ENCODE data around the gene LCN15. TPM values are rescaled to one million over a fixed set of nuclear protein-coding genes. Genes with fewer than 3 reads are reported as not detected.

LCN15 gene
- total RNA-seq, 1 experiment from 2014 or later = not detected

GRCh38 chr9:136746155-136746490, 18.2 kb downstream of the LCN15 start:
- no peak for DNase-seq
- peaks cover 3% of the 10 kb centered on the region for H3K23me2 ChIP-seq (ENCODE audit: insufficient read length, low read depth, low read length, poor library complexity, severe bottlenecking)
- no peaks in the 10 kb centered on the region for H4K20me1 ChIP-seq (ENCODE audit: control insufficient read depth, insufficient read depth, insufficient read length)
- no peak overlapping the region for H3K18ac ChIP-seq (ENCODE audit: insufficient read length, low read depth, low read length)
- no peak overlapping the region for H3K23ac ChIP-seq (ENCODE audit: insufficient read length, low read depth, low read length)
- H3T11ph ChIP-seq (ENCODE audit: low read length) = no peak overlapping the region
- no peaks in the 10 kb centered on the region for H3K9me3 ChIP-seq (ENCODE audit: control insufficient read depth, low read depth, low read length)
- no peak overlapping the region for H2BK5ac ChIP-seq (ENCODE audit: insufficient read length, low read length)
- Mint-ChIP-seq H3K9me3 (no peaks in the 10 kb centered on the region), H3K27me3 (ENCODE audit: low read depth) (peaks cover 6% of the 10 kb centered on the region; the same call in 1 of the 2 replicates), H3K36me3 (ENCODE audit: insufficient read depth in 1 of 3, low read depth in 3 of 3) (no peaks in the 10 kb centered on the region), H3K4me3 (no peak overlapping the region), H3K27ac (no peak overlapping the region), H3K4me1 (peaks cover 0 to 16% of the 10 kb centered on the region in 2 experiments; a peak in 1 of 4 replicates)
- no CpG with 5 or more reads among the region's 22 CpGs for WGBS (ENCODE audit: extremely low coverage, insufficient read length, low lambda C conversion rate)
- no peaks in the 10 kb centered on the region for H3K4me1 ChIP-seq (ENCODE audit: insufficient read depth, low read length)
- H3K14ac ChIP-seq (ENCODE audit: insufficient read depth, low read length) = no peak overlapping the region
- H2AFZ ChIP-seq (ENCODE audit: low read length) = no peak overlapping the region
- H3K4me2 ChIP-seq (ENCODE audit: insufficient read depth, insufficient read length, low read length) = no peak overlapping the region
- H4K8ac ChIP-seq (replicated peaks; ENCODE audit: insufficient read length, low read depth, low read length) = no peak overlapping the region
- no peak overlapping the region for H3K27ac ChIP-seq (ENCODE audit: insufficient read length, low read depth, low read length)
- H4K5ac ChIP-seq (ENCODE audit: insufficient read length, low read depth, low read length) = no peak overlapping the region
- H3K27me3 ChIP-seq (ENCODE audit: insufficient read depth, low read length) = no peaks in the 10 kb centered on the region
- H3K79me1 ChIP-seq (ENCODE audit: insufficient read depth, low read depth, low read length, poor library complexity, severe bottlenecking) = no peaks in the 10 kb centered on the region
- no peak overlapping the region for H2BK20ac ChIP-seq (ENCODE audit: low read depth, low read length, poor library complexity, severe bottlenecking)
- no peak overlapping the region for H2BK120ac ChIP-seq (ENCODE audit: low read depth, low read length, poor library complexity, severe bottlenecking)
- H3K9ac ChIP-seq (ENCODE audit: extremely low read depth, insufficient read length, low read length) = no peak overlapping the region
- no peak overlapping the region for H2BK12ac ChIP-seq (ENCODE audit: insufficient read length, low read depth, low read length)
- no peak overlapping the region for H3K4ac ChIP-seq (ENCODE audit: low read depth, low read length)
- H4K91ac ChIP-seq (ENCODE audit: insufficient read length, low read depth, low read length) = no peak overlapping the region
- no peak overlapping the region for H2BK15ac ChIP-seq (ENCODE audit: low read depth, low read length)
- H2AK5ac ChIP-seq (ENCODE audit: insufficient read length, low read length) = no peak overlapping the region
- no peak overlapping the region for H3K56ac ChIP-seq (ENCODE audit: insufficient read length, low read depth, low read length)
- TF ChIP-seq CTCF (conservative IDR thresholded peaks at IDR 0.05) = no peak
- no peaks in the 10 kb centered on the region for H3K79me2 ChIP-seq (ENCODE audit: insufficient read depth, low read length)
